Ascending aorta (tissue), 2 donors: ENCODE data around the gene TNRC18. TPM values are rescaled to one million over a fixed set of nuclear protein-coding genes. Genes with fewer than 3 reads are reported as not detected.

ENCODE experiments used
- DNase-seq, 2 donors: peaks; one replicate each; pipeline ENCODE4 v3.0.0-alpha.2; 2019; ENCODE audit warnings: low spot score in 2 of 2
- H3K27ac ChIP-seq, 2 donors: fragments of 200-600 bp; sonication (generic); one replicate each; pipeline ENCODE4 v1.5.1; 2016 to 2017; ENCODE audit warnings: mild to moderate bottlenecking in 1 of 2
- H3K27me3 ChIP-seq: fragments of 200-600 bp; sonication (generic); one replicate; pipeline ENCODE4 v1.5.1; 2017
- H3K36me3 ChIP-seq, 2 donors: fragments of 200-600 bp; sonication (generic); one replicate each; pipeline ENCODE4 v1.5.1; 2016
- H3K4me1 ChIP-seq, 2 donors: fragments of 200-600 bp; sonication (generic); one replicate each; pipeline ENCODE4 v1.5.1; 2016 to 2017; ENCODE audit warnings: mild to moderate bottlenecking in 1 of 2
- H3K4me3 ChIP-seq, 2 donors: fragments of 200-600 bp; sonication (generic); one replicate each; pipeline ENCODE4 v1.5.1; 2016 to 2017; ENCODE audit warnings: mild to moderate bottlenecking in 1 of 2
- H3K9me3 ChIP-seq, 2 donors: fragments of 200-600 bp; sonication (generic); one replicate each; pipeline ENCODE4 v1.5.1; 2016
- intact Hi-C: fragments of 100-400 bp; cut with DNase I; formaldehyde crosslinking; loops from one replicate; pipeline ENCODE4 v1.15.1; 2023
- total RNA-seq: library from RNA; depleted of rRNA; stranded (reverse); fragments of >200 nt; gene quantifications from one replicate; pipeline ENCODE4 v1.1.0, GENCODE V29; 2016
- TF ChIP-seq, protein P1 (sequence below), 3 experiments: fragments of 200-600 bp in 2 of 3; fragments of 450-650 bp in 1 of 3; sonication (generic) in 2 of 3; IDR thresholded peaks; one replicate each; pipeline ENCODE4 v1.5.1; 2016 to 2019; ENCODE audit warnings: antibody characterized with exemption in 3 of 3, mild to moderate bottlenecking in 1 of 3, moderate library complexity in 1 of 3

Gene TNRC18
- total RNA-seq, 1 donor from 2014 or later = 240 TPM

- no peak for DNase-seq
- Histone ChIP-seq H3K27me3 (no peaks in the 10 kb centered on the region), H3K4me3 (peak overlapping the region in 1 of 2 donors; percentile 82), H3K4me1 (peaks cover 12 to 24% of the 10 kb centered on the region in 2 donors), H3K9me3 (no peaks in the 10 kb centered on the region), H3K36me3 (peaks cover 0 to 6% of the 10 kb centered on the region in 2 donors), H3K27ac (peak overlapping the region; percentile 95 to 100)
- intact Hi-C loops = no loop called here
- TF ChIP-seq, protein P1, sequence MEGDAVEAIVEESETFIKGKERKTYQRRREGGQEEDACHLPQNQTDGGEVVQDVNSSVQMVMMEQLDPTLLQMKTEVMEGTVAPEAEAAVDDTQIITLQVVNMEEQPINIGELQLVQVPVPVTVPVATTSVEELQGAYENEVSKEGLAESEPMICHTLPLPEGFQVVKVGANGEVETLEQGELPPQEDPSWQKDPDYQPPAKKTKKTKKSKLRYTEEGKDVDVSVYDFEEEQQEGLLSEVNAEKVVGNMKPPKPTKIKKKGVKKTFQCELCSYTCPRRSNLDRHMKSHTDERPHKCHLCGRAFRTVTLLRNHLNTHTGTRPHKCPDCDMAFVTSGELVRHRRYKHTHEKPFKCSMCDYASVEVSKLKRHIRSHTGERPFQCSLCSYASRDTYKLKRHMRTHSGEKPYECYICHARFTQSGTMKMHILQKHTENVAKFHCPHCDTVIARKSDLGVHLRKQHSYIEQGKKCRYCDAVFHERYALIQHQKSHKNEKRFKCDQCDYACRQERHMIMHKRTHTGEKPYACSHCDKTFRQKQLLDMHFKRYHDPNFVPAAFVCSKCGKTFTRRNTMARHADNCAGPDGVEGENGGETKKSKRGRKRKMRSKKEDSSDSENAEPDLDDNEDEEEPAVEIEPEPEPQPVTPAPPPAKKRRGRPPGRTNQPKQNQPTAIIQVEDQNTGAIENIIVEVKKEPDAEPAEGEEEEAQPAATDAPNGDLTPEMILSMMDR (IDR thresholded peaks at IDR 0.05) = no peak
These were observed 6.2 kb downstream of the TNRC18 start for GRCh38 chr7:5417106-5418071.

GRCh38 chr7:5414916-5415315 is 8.7 kb downstream of the TNRC18 start:
- TF ChIP-seq, protein P1 (IDR thresholded peaks at IDR 0.05) = no peak
- no peak overlapping the region for H3K27ac ChIP-seq
- intact Hi-C loops = no loop called here
- H3K9me3 ChIP-seq = no peaks in the 10 kb centered on the region
- peaks cover 0 to 3% of the 10 kb centered on the region in 2 donors for H3K36me3 ChIP-seq
- no peaks in the 10 kb centered on the region for H3K27me3 ChIP-seq
- DNase-seq = no peak
- H3K4me3 ChIP-seq = no peak overlapping the region
- H3K4me1 ChIP-seq = peaks cover 12 to 30% of the 10 kb centered on the region in 2 donors

GRCh38 chr7:5413449-5413786 is 10.2 kb downstream of the TNRC18 start:
- H3K27ac ChIP-seq = peak overlapping the region; percentile 58 to 66
- H3K4me3 ChIP-seq = no peak overlapping the region
- intact Hi-C loops = no loop called here
- H3K9me3 ChIP-seq = no peaks in the 10 kb centered on the region
- TF ChIP-seq, protein P1 (IDR thresholded peaks at IDR 0.05) = no peak
- H3K4me1 ChIP-seq = peaks cover 7 to 25% of the 10 kb centered on the region in 2 donors
- no peak for DNase-seq
- peaks cover 0 to 3% of the 10 kb centered on the region in 2 donors for H3K36me3 ChIP-seq
- no peaks in the 10 kb centered on the region for H3K27me3 ChIP-seq

- Histone ChIP-seq H3K27me3 (no peaks in the 10 kb centered on the region), H3K27ac (peak overlapping the region in 1 of 2 donors; percentile 42), H3K4me1 (peaks cover 6 to 41% of the 10 kb centered on the region in 2 donors), H3K4me3 (no peak overlapping the region), H3K36me3 (peaks cover 0 to 20% of the 10 kb centered on the region in 2 donors), H3K9me3 (no peaks in the 10 kb centered on the region)
- no peak for DNase-seq
- TF ChIP-seq, protein P1 (IDR thresholded peaks at IDR 0.05) = no peak
- intact Hi-C loops = no loop called here
These were observed 14.9 kb downstream of the TNRC18 start for GRCh38 chr7:5408777-5409176.

DNA sequence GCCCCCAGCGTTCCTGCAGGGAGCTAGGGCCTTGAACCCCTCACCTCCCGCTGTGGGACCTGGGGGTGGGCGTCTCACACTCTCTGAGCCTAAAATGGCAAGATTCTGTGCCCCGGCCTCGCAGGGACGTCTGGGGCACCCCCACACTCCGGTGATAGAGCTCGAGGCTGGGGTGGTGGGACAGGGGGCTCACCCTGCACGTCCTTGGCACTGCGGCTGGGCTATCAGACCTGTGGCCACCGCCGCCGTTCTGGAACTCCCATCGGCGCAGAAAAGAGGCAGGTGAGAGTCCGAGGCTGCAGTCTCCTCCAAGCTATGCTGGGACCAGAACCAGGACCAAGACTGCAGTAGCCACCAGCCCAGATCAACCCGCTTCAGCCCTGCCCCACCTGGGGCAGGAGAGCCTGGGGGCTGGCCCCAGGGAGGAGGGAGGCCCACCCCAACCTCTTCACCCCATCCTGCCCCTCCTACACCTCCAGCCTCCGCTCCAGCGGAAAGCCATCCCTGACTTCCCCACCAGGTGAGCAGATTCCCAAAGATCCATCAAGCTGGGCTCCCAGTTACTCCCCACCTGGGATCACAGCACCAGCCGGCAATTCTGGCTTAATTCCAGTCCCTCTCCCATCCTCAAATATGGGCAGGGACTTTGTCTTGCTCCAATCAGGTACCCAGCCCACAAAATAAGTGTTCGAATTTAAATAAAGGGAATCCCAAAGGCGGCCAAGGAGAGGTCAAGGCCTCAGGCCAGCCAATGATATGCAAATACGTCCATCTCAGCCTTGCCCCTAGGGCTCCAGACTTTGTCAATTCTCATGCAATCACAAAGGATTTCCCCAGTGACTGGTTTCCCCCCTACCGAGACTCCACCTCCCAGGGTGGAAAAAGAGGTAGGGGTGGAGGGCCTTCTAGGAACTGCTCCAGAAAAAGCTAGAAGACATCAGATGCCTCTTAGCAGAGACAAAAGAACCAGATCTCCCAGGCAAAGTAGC is 16.4 kb downstream of the TNRC18 start:
- peaks cover 0 to 20% of the 10 kb centered on the region in 2 donors for H3K36me3 ChIP-seq
- H3K27ac ChIP-seq = peak overlapping the region; percentile 51 to 56
- no peak overlapping the region for H3K4me3 ChIP-seq
- no peak for DNase-seq
- intact Hi-C loops = no loop called here
- peaks cover 6 to 35% of the 10 kb centered on the region in 2 donors for H3K4me1 ChIP-seq
- H3K27me3 ChIP-seq = no peaks in the 10 kb centered on the region
- TF ChIP-seq, protein P1 (IDR thresholded peaks at IDR 0.05) = no peak
- no peaks in the 10 kb centered on the region for H3K9me3 ChIP-seq
